ENCODE data around the gene SLITRK6.

The SLITRK6 gene, protein sequence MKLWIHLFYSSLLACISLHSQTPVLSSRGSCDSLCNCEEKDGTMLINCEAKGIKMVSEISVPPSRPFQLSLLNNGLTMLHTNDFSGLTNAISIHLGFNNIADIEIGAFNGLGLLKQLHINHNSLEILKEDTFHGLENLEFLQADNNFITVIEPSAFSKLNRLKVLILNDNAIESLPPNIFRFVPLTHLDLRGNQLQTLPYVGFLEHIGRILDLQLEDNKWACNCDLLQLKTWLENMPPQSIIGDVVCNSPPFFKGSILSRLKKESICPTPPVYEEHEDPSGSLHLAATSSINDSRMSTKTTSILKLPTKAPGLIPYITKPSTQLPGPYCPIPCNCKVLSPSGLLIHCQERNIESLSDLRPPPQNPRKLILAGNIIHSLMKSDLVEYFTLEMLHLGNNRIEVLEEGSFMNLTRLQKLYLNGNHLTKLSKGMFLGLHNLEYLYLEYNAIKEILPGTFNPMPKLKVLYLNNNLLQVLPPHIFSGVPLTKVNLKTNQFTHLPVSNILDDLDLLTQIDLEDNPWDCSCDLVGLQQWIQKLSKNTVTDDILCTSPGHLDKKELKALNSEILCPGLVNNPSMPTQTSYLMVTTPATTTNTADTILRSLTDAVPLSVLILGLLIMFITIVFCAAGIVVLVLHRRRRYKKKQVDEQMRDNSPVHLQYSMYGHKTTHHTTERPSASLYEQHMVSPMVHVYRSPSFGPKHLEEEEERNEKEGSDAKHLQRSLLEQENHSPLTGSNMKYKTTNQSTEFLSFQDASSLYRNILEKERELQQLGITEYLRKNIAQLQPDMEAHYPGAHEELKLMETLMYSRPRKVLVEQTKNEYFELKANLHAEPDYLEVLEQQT

DNA sequence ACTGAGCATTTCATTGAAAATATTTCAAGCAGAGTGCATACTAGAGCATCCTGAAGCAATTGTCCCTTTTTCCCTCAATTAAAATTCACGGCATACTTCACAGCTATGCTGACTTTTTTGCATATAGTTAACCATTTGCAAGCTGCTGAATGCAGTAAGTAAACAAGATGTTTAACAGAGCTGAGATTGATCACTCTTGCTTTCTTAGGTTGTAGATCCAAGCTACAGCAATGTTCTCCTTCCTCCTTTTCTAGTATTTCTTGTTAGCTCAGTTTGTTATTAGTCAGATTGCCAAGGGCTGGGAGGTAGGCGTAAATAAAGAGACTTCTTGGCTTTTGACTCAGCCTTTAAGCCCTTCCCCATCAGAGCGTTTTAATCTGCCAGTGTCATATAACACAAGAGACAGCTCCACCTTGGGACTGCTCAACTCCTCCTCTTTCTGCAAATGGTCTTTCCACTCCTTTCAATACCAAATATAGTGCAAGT lies at the start of gene SLITRK6:
TSS of gene SLITRK6 (minus strand) at position 323 of the 486 bp plus-strand sequence. CDS start 2,911 bp downstream, outside the sequence.
- Histone ChIP-seq H3K4me1 (peaks cover 3% of the 10 kb centered on the region; the same call in 1 of the 2 replicates), H3K36me3 (replicated peaks) (no peaks in the 10 kb centered on the region), H3K9me3 (no peaks in the 10 kb centered on the region), H3K4me3 (no peak within 1 kb of the TSS), H3K27me3 (ENCODE audit: low read depth) (no peaks in the 10 kb centered on the region)
- in situ Hi-C loops (cut with MboI; ENCODE audit: low sequenced_read_pairs): no loop called here
- DNase-seq (ENCODE audit: low spot score in 2 of 2): peak; percentile 26 to 49

DNA sequence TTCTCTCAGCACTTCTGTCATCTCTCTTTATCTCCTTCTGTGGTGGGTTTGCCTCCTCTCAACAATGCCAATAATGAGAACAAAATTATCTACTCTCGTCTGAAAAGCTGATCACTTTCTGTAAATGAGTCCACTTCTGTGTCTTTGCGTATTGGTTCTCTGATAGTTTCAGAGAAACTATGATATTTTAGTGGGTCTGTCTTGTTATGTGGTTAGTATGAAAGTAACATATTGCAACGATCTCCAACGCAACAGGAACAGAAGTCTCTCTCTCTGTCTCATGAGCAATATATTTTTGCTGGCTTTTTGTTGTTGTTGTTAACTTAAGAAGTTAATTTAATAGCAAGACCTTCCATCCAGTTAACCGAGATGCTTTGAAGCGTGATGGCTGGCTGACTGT lies 47.8 kb upstream of the SLITRK6 start:
- Histone ChIP-seq H3K9me3 (peaks cover 3% of the 10 kb centered on the region; the same call in 1 of the 2 replicates), H3K27me3 (ENCODE audit: low read depth) (no peaks in the 10 kb centered on the region), H3K4me1 (no peaks in the 10 kb centered on the region), H3K36me3 (replicated peaks) (no peaks in the 10 kb centered on the region), H3K4me3 (no peak overlapping the region)
- DNase-seq (ENCODE audit: low spot score in 2 of 2): no peak
- in situ Hi-C loops (cut with MboI; ENCODE audit: low sequenced_read_pairs): no loop called here

DNA sequence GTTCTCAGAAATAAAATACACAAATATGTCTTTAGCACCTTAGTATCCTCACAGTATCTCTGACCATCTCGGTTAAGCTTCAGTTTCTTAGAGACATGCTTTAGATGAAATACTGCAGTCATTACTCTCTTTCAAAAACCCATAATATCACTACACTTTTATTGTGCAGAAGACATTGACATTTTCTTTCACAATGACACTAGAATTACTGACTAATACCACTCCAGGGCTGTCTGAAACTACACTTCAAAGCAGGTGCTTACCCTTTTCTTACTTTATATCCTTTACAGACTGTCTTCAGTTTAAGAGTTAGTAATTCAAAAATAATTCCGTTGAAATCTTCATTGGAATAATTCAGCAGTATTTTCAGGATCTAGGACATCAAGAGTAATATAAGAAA lies 42.2 kb upstream of the SLITRK6 start:
- no peak for DNase-seq (ENCODE audit: low spot score in 2 of 2)
- no peak overlapping the region for H3K4me3 ChIP-seq
- no peaks in the 10 kb centered on the region for H3K9me3 ChIP-seq
- in situ Hi-C loops (cut with MboI; ENCODE audit: low sequenced_read_pairs): no loop called here
- H3K36me3 ChIP-seq (replicated peaks): no peaks in the 10 kb centered on the region
- H3K4me1 ChIP-seq: no peaks in the 10 kb centered on the region
- no peaks in the 10 kb centered on the region for H3K27me3 ChIP-seq (ENCODE audit: low read depth)

DNA sequence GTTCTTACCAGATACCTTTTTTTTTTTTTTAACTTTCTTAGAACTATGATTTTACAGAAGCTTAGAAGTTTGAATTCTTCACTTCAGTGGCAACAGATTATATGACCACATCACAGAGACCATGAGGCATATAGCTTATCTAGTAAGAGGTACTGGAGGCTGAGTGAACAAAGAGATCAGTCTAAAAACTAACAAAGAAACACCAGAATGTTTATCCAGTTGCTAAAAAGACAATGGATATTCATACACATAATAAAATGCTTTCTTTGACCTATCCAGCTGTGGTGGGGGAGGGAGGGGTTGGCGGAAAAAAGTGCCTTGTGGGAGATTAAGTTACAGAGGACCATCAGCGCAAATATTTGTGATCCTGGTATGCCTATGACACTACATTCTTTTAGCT lies 34.7 kb upstream of the SLITRK6 start:
- no peaks in the 10 kb centered on the region for H3K27me3 ChIP-seq (ENCODE audit: low read depth)
- no peak overlapping the region for H3K4me3 ChIP-seq
- H3K9me3 ChIP-seq: no peaks in the 10 kb centered on the region
- in situ Hi-C loops (cut with MboI; ENCODE audit: low sequenced_read_pairs): no loop called here
- no peak for DNase-seq (ENCODE audit: low spot score in 2 of 2)
- no peaks in the 10 kb centered on the region for H3K36me3 ChIP-seq (replicated peaks)
- H3K4me1 ChIP-seq: no peaks in the 10 kb centered on the region

DNA sequence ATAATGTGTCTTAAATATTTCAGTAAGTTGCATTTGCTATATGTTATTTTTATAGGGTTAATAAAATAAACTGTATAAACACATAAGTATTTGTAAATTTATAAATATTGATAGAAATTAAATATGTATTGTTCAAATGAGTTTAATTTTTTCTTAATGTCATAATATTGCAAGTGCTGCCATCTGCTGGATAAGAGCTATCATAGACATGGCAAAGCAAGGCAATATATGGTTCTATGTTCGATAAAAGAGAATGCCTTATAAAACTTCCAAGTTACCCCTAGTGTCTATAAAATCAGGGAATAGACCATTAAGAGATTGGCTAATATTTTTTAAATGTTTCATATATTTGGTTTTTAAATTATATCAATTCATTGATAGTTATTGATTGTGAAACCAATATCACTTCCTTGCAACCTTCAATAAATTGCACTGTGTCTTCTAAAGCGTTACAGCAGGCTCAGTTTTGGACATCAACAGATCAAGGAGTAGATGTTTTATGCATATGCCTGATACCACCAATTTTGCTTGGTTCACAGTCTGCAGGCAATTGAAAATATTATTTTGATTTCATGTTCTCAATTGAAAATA lies 29.0 kb upstream of the SLITRK6 start:
- peak in 1 of 2 experiments; percentile 17 for DNase-seq (ENCODE audit: low spot score in 2 of 2)
- in situ Hi-C loops (cut with MboI; ENCODE audit: low sequenced_read_pairs): no loop called here

DNA sequence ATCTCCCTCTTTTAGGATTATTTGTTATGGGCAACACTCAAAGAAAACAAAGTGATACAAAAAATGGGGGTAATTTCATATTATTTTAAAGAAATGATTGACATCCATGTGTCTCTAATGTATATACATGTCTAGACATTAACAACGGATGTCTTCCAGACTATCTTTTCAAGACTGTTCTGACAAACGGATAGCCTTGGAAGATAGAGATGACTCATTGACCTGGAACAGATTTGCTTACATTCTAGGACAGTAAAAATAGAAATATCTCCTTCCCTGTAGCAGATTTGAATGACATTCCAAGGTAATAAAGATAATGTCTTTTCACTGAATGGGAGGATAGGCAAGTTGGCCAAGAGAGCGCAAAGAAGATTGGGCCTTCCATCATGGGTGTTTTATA lies 26.2 kb upstream of the SLITRK6 start:
- Histone ChIP-seq H3K9me3 (no peaks in the 10 kb centered on the region), H3K27me3 (ENCODE audit: low read depth) (no peaks in the 10 kb centered on the region), H3K36me3 (replicated peaks) (no peaks in the 10 kb centered on the region), H3K4me3 (no peak overlapping the region), H3K4me1 (no peaks in the 10 kb centered on the region)
- in situ Hi-C loops (cut with MboI; ENCODE audit: low sequenced_read_pairs): no loop called here
- DNase-seq (ENCODE audit: low spot score in 2 of 2): no peak

More for the DNA sequence above, 29.0 kb upstream of the SLITRK6 start:
- no peaks in the 10 kb centered on the region for H3K4me1 ChIP-seq
- H3K27me3 ChIP-seq (ENCODE audit: low read depth): no peaks in the 10 kb centered on the region
- H3K9me3 ChIP-seq: no peaks in the 10 kb centered on the region
- no peaks in the 10 kb centered on the region for H3K36me3 ChIP-seq (replicated peaks)
- H3K4me3 ChIP-seq: no peak overlapping the region

DNA sequence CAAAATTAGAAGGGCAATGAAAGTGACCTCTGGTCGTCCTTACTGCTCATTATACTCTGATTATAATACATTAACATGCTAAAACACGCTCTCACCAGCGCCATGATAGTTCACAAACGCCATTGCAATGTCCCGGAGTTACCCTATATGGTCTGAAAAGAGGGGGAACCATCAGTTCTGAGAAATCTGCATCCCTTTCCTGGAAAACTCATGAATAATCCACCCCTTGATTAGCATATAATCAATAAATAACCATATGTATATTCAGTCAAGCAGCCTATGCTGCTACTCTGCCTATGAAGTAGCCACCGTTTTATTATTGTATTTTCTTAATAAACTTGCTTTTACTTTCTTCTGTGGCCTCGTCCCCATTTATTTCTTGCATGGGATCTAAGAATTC lies 24.6 kb upstream of the SLITRK6 start:
- in situ Hi-C loops (cut with MboI; ENCODE audit: low sequenced_read_pairs): no loop called here
- Histone ChIP-seq H3K4me1 (no peaks in the 10 kb centered on the region), H3K4me3 (no peak overlapping the region), H3K9me3 (no peaks in the 10 kb centered on the region), H3K36me3 (replicated peaks) (no peaks in the 10 kb centered on the region), H3K27me3 (ENCODE audit: low read depth) (no peaks in the 10 kb centered on the region)
- no peak for DNase-seq (ENCODE audit: low spot score in 2 of 2)

DNA sequence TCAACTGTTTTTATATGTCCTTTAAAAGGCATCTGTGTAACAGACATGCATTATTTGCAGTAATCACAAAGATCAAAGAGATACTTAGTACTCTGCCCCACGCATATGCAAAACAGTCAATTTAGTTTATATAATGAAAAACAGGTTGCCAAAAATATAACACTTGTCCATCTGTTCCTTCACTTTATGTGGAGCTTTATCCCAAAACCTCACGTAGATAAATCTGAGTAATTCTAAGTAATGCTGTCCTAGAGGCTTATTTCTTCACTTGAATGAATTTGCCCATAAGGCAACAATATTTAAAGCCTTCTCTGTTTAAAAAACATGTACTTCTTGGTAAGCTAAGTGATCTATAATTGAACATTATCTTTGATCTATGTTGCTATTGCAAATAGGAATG lies 20.3 kb upstream of the SLITRK6 start:
- Histone ChIP-seq H3K4me1 (no peaks in the 10 kb centered on the region), H3K4me3 (no peak overlapping the region), H3K9me3 (no peaks in the 10 kb centered on the region), H3K27me3 (ENCODE audit: low read depth) (no peaks in the 10 kb centered on the region), H3K36me3 (replicated peaks) (no peaks in the 10 kb centered on the region)
- no peak for DNase-seq (ENCODE audit: low spot score in 2 of 2)
- in situ Hi-C loops (cut with MboI; ENCODE audit: low sequenced_read_pairs): no loop called here

DNA sequence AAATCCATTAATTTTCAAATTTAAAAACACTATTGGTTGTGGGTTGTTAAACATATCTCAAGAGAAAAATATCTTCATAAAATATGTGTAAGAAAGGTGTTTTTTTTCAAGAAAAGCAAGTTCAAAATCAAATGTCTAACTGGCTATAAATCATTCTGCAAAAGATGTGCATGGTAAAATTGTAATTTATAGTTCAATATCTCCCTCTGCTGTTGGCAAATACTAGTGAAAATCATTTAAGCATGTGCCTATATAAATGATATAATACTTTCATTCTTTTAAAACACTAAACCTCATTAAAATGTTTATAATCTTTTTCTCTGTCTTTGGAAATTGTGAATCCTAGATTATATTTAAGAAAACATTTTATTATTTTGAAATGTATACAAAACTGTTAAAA lies 17.2 kb upstream of the SLITRK6 start:
- H3K4me1 ChIP-seq: no peaks in the 10 kb centered on the region
- in situ Hi-C loops (cut with MboI; ENCODE audit: low sequenced_read_pairs): no loop called here
- H3K27me3 ChIP-seq (ENCODE audit: low read depth): no peaks in the 10 kb centered on the region
- DNase-seq (ENCODE audit: low spot score in 2 of 2): no peak
- no peaks in the 10 kb centered on the region for H3K36me3 ChIP-seq (replicated peaks)
- H3K4me3 ChIP-seq: no peak overlapping the region
- no peaks in the 10 kb centered on the region for H3K9me3 ChIP-seq

DNA sequence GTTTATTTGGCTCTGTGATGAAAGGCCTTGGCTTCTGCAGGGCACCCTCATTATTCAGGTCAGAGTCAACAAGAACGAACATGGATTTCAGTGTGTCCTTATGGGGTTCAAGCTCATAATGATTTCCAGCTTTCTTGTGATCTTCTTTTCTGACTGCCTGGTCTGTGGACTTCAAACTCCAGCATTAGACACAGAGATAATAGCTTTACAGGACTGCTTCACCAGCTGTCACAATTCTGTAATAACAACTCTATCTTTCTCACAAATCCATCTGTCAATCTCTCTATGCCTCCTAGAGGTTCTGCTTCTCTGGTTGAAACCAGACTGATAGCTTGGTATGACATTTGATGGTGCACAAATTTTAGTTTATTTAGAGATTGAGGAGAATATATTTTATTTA lies 13.1 kb upstream of the SLITRK6 start:
- Histone ChIP-seq H3K27me3 (ENCODE audit: low read depth) (no peaks in the 10 kb centered on the region), H3K4me3 (no peak overlapping the region), H3K36me3 (replicated peaks) (no peaks in the 10 kb centered on the region), H3K4me1 (no peaks in the 10 kb centered on the region), H3K9me3 (no peaks in the 10 kb centered on the region)
- in situ Hi-C loops (cut with MboI; ENCODE audit: low sequenced_read_pairs): no loop called here
- no peak for DNase-seq (ENCODE audit: low spot score in 2 of 2)

DNA sequence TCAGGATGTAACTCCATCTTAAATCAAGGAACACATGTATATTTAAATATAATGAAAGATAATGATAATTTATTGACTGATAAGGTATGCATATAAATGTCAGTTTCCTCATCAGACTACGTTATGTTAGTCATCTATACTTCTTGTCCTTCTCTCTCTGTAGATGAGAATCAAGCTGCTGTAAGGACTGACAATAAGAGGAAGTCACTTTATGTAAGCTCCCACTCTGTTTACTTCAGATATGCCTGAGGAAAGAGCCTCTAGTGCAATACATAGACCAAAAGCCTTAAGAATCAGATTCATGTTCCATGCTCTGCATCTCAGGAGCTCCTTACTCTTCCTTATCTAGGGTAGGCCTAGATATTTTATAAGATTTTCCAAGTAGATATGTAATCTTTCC lies 9.6 kb upstream of the SLITRK6 start:
- no peak for DNase-seq (ENCODE audit: low spot score in 2 of 2)
- Histone ChIP-seq H3K27me3 (ENCODE audit: low read depth) (no peaks in the 10 kb centered on the region), H3K4me1 (no peaks in the 10 kb centered on the region; the same call in 1 of the 2 replicates), H3K4me3 (no peak overlapping the region), H3K36me3 (replicated peaks) (no peaks in the 10 kb centered on the region), H3K9me3 (no peaks in the 10 kb centered on the region)
- in situ Hi-C loops (cut with MboI; ENCODE audit: low sequenced_read_pairs): loop anchor here (10.0 kb wide), 1 partner anchor 914 kb away; no protein-coding TSS in a partner anchor

DNA sequence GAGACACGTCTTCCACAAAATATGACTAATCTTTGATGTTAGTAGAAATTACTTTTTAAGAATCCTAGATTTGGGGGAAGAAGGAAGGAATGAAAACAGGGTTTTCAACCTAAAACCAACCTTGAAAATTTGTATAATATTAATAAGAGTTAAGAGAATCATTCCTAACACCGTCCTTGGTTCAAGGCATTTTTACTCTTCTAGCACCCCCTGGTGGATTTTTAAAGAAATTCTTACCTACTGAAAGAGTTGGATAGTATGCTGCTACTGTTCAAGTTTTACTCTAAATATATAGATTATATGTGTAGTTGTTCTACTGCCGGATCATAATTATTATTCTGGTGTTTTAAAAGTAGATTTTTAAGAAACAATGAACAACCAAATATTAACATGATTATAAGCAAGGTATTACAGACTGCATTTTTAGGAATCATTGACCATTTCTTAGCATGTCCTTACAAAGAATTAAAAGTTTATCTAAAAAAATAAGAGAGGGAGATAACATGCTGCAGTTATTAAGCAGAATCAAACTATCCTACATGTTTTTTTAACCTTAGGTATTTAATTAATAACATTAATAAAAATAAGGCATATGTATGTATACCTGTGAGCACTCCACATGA lies 7.4 kb upstream of the SLITRK6 start:
- H3K9me3 ChIP-seq: no peaks in the 10 kb centered on the region
- peak in 1 of 2 experiments; percentile 60 for DNase-seq (ENCODE audit: low spot score in 2 of 2)

DNA sequence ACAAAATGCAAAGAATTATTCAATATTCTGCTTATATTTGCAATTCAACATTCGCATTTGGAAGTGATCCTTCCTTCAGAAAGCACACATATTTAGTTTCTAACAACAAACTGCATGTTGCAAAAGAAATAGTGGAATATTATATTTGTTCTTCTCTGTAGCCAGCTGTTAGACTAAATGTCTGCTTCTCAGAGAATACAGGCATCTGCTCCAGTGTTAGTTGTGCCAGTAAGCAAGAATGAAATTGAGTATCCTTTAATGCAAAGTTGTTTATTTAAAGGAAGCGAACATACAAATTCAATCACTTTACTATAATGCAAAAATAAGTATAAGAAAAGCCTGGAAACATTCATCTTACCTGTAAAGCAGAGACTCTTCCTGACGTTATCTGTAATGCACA lies 663 bp downstream of the SLITRK6 start:
- no peak overlapping the region for H3K4me3 ChIP-seq
- in situ Hi-C loops (cut with MboI; ENCODE audit: low sequenced_read_pairs): no loop called here
- no peaks in the 10 kb centered on the region for H3K36me3 ChIP-seq (replicated peaks)
- no peaks in the 10 kb centered on the region for H3K9me3 ChIP-seq
- H3K27me3 ChIP-seq (ENCODE audit: low read depth): no peaks in the 10 kb centered on the region
- DNase-seq (ENCODE audit: low spot score in 2 of 2): no peak
- peaks cover under 1% of the 10 kb centered on the region; the same call in 1 of the 2 replicates for H3K4me1 ChIP-seq

More for the DNA sequence above, 7.4 kb upstream of the SLITRK6 start:
- Histone ChIP-seq H3K27me3 (ENCODE audit: low read depth) (no peaks in the 10 kb centered on the region), H3K36me3 (replicated peaks) (no peaks in the 10 kb centered on the region), H3K4me1 (peaks cover 3% of the 10 kb centered on the region; the same call in 1 of the 2 replicates), H3K4me3 (no peak overlapping the region)
- in situ Hi-C loops (cut with MboI; ENCODE audit: low sequenced_read_pairs): loop anchor here (10.0 kb wide), 1 partner anchor 912 kb away; no protein-coding TSS in a partner anchor

All from HAP-1 (cell line).